ENCODE measurements around the gene TMEM126B.
A peak's percentile ranks its signal among the peaks of the same experiment; 100 is the strongest.
"Not testable (repeated sequence)": the region's sequence is repeated elsewhere in the genome, so short reads cannot be mapped to it uniquely, and the experiment has no call there.

Gene TMEM126B

GRCh38 chr11:85627998-85628770 lies at the start of gene TMEM126B:
TSS of gene TMEM126B (plus strand) at chr11:85628593. CDS start at chr11:85628608, 15 bp downstream.
- DNase-seq: peak; percentile 43

GRCh38 chr11:85582111-85582510 lies 46.3 kb upstream of the TMEM126B start:
- DNase-seq: no peak

- DNase-seq: no peak
Measured at GRCh38 chr11:85589373-85589772, 39.0 kb upstream of the TMEM126B start.

GRCh38 chr11:85590848-85591483 lies 37.4 kb upstream of the TMEM126B start:
- DNase-seq: no peak

- DNase-seq: no peak
Measured at GRCh38 chr11:85595285-85595884, 33.0 kb upstream of the TMEM126B start.

- DNase-seq: no peak
Measured at GRCh38 chr11:85596886-85597285, 31.5 kb upstream of the TMEM126B start.

- DNase-seq: no peak
Measured at GRCh38 chr11:85599083-85599482, 29.3 kb upstream of the TMEM126B start.

GRCh38 chr11:85602526-85603213 lies 25.7 kb upstream of the TMEM126B start:
- no peak for DNase-seq

GRCh38 chr11:85603220-85603619 lies 25.2 kb upstream of the TMEM126B start:
- no peak for DNase-seq

- DNase-seq: not testable (repeated sequence)
Measured at GRCh38 chr11:85606237-85606636, 22.2 kb upstream of the TMEM126B start.

- not testable (repeated sequence) for DNase-seq
Measured at GRCh38 chr11:85608621-85609020, 19.8 kb upstream of the TMEM126B start.

- not testable (repeated sequence) for DNase-seq
Measured at GRCh38 chr11:85609286-85609685, 19.1 kb upstream of the TMEM126B start.

- DNase-seq: not testable (repeated sequence)
Measured at GRCh38 chr11:85611643-85612042, 16.8 kb upstream of the TMEM126B start.

- DNase-seq: no peak
Measured at GRCh38 chr11:85619499-85619898, 8.9 kb upstream of the TMEM126B start.

- DNase-seq: no peak
Measured at GRCh38 chr11:85620256-85620655, 8.1 kb upstream of the TMEM126B start.

- no peak for DNase-seq
Measured at GRCh38 chr11:85626496-85626895, 1.9 kb upstream of the TMEM126B start.

- DNase-seq: no peak
Measured at GRCh38 chr11:85627332-85627997, 928 bp upstream of the TMEM126B start, which contains the start of gene DLG2. TSS of gene DLG2 (minus strand) at chr11:85627344.

GRCh38 chr11:85628771-85629341 lies 463 bp downstream of the TMEM126B start:
- DNase-seq: no peak

- no peak for DNase-seq
Measured at GRCh38 chr11:85634747-85635146, 6.4 kb downstream of the TMEM126B start.

- DNase-seq: no peak
Measured at GRCh38 chr11:85643191-85643614, 14.8 kb downstream of the TMEM126B start.

GRCh38 chr11:85647078-85647477 lies 18.7 kb downstream of the TMEM126B start:
- DNase-seq: no peak

GRCh38 chr11:85647604-85648299 lies 19.4 kb downstream of the TMEM126B start, which contains the start of gene TMEM126A:
TSS of gene TMEM126A (plus strand) at chr11:85647967. CDS start at chr11:85650256, 2,289 bp downstream.
- peak; percentile 41 for DNase-seq

Measured in 8988T (cell line).